ENCODE results near the gene LCA5L.

- TF ChIP-seq CTCF (IDR thresholded peaks at IDR 0.05; ENCODE audit: low read length) (peak; percentile 37; the same call in 1 of the 2 replicates), EZH2 (IDR thresholded peaks at IDR 0.05; ENCODE audit: borderline replicate concordance, low read length) (no peak)
Measured at GRCh38 chr21:39373634-39374033, 71.9 kb downstream of the LCA5L start.
